H1 (cell line): ENCODE measurements around the gene EPHB3. TPM values are rescaled to one million over a fixed set of nuclear protein-coding genes. Genes with fewer than 3 reads are reported as not detected.

Source experiments
- CTCF ChIA-PET: fragments of 300-600 bp; sonication (Branson Sonifier 250); formaldehyde crosslinking; loops from one replicate; lab custom pipeline; 2021; ENCODE audit not compliant: partially characterized antibody; lab: Charles Lee
- POLR2A ChIA-PET: fragments of 300-600 bp; sonication (Branson Sonifier 250); formaldehyde crosslinking; loops from one replicate; lab custom pipeline; 2021; ENCODE audit warnings: inconsistent platforms; ENCODE audit not compliant: partially characterized antibody; lab: Charles Lee
- DNase-seq, 2 experiments: peaks; one replicate each; pipeline versions ENCODE4 v3.0.0 to v3.0.0-alpha.2; 2010 to 2022; ENCODE audit warnings: low spot score in 2 of 2, low read depth in 1 of 2, mixed read lengths in 1 of 2
- FAIRE-seq: peaks from 2 replicates; lab custom pipeline; 2011; peaks lifted over from hg19 to GRCh38; lab: Jason Lieb, UNC
- H2AFZ ChIP-seq: 2 replicates; pipeline ENCODE4 v1.8.1; 2012; ENCODE audit warnings: low read length, inconsistent platforms
- H2AK5ac ChIP-seq: 2 replicates; pipeline ENCODE4 v1.6.1; 2013; ENCODE audit warnings: low read depth, low read length
- H2BK120ac ChIP-seq: replicated peaks from 2 replicates; pipeline ENCODE3; 2013; ENCODE audit warnings: low read depth, low read length, inconsistent platforms
- H2BK12ac ChIP-seq: 2 replicates; pipeline ENCODE4 v1.6.1; 2013; ENCODE audit warnings: low read depth, low read length
- H2BK15ac ChIP-seq: 2 replicates; pipeline ENCODE4 v1.6.1; 2013; ENCODE audit warnings: low read length
- H2BK20ac ChIP-seq: 2 replicates; pipeline ENCODE4 v1.6.1; 2013; ENCODE audit warnings: low read length
- H2BK5ac ChIP-seq: 2 replicates; pipeline ENCODE4 v1.6.1; 2013; ENCODE audit warnings: low read depth, low read length
- H3K14ac ChIP-seq: 2 replicates; pipeline ENCODE4 v1.6.1; 2013; ENCODE audit warnings: inconsistent platforms; ENCODE audit not compliant: insufficient read length
- H3K18ac ChIP-seq: 2 replicates; pipeline ENCODE4 v1.6.1; 2013; ENCODE audit warnings: low read length; ENCODE audit errors: extremely low read depth
- H3K23ac ChIP-seq: 2 replicates; pipeline ENCODE4 v1.6.1; 2013; ENCODE audit warnings: inconsistent platforms; ENCODE audit not compliant: insufficient read length
- H3K23me2 ChIP-seq: 2 replicates; pipeline ENCODE4 v1.6.1; 2013; ENCODE audit warnings: low read depth, low read length
- H3K27ac ChIP-seq: 2 replicates; pipeline ENCODE4 v1.6.1; 2011; ENCODE audit warnings: low read depth, low read length, inconsistent platforms
- H3K27me3 ChIP-seq, 4 experiments: replicated peaks in 1 of 4; 1 replicate in 1 of 4; 2 replicates in 3 of 4; pipeline versions ENCODE4 v1.6.1 to v1.8.1; 2011 to 2013; ENCODE audit warnings: low read length in 3 of 4, mild to moderate bottlenecking in 3 of 4, inconsistent platforms in 2 of 4, mixed read lengths in 2 of 4, moderate library complexity in 1 of 4; ENCODE audit not compliant: control insufficient read depth in 3 of 4, insufficient read depth in 3 of 4; ENCODE audit errors: extremely low read depth in 1 of 4
- H3K36me3 ChIP-seq, 4 experiments: 2 replicates each; pipeline versions ENCODE4 v1.6.1 to v1.8.1; 2011 to 2013; ENCODE audit warnings: mild to moderate bottlenecking in 4 of 4, low read length in 3 of 4, moderate library complexity in 2 of 4, control low read depth in 1 of 4, inconsistent platforms in 1 of 4; ENCODE audit not compliant: insufficient read depth in 4 of 4, control insufficient read depth in 2 of 4
- H3K4ac ChIP-seq: replicated peaks from 2 replicates; pipeline ENCODE3; 2013; ENCODE audit warnings: low read length, low read depth, mixed read lengths, inconsistent platforms; ENCODE audit not compliant: insufficient read length
- H3K4me1 ChIP-seq, 4 experiments: replicated peaks in 1 of 4; 1 replicate in 1 of 4; 2 replicates in 3 of 4; pipeline versions ENCODE4 v1.6.1 to v1.8.1; 2011 to 2013; ENCODE audit warnings: low read length in 3 of 4, inconsistent platforms in 2 of 4, mixed read lengths in 1 of 4; ENCODE audit not compliant: insufficient read depth in 4 of 4, control insufficient read depth in 3 of 4
- H3K4me2 ChIP-seq, 2 experiments: 2 replicates each; pipeline versions ENCODE4 v1.6.1 to v1.8.1; 2011 to 2013; ENCODE audit warnings: low read depth in 2 of 2, low read length in 2 of 2, control low read depth in 1 of 2, inconsistent platforms in 1 of 2, mild to moderate bottlenecking in 1 of 2; ENCODE audit not compliant: insufficient read depth in 1 of 2
- H3K4me3 ChIP-seq, 4 experiments: fragments of 200-600, 300-600 bp in 1 of 4; sonication (generic), shearing (Covaris generic), sonication (Bioruptor Twin) in 1 of 4; 2 replicates each; pipeline versions ENCODE4 v1.5.1 to v1.8.1; 2011 to 2016; ENCODE audit warnings: low read length in 4 of 4, low read depth in 3 of 4, control low read depth in 2 of 4, inconsistent platforms in 2 of 4, mild to moderate bottlenecking in 2 of 4, mixed read lengths in 1 of 4, moderate library complexity in 1 of 4; ENCODE audit not compliant: insufficient read depth in 2 of 4; ENCODE audit errors: extremely low read depth in 1 of 4
- H3K56ac ChIP-seq: replicated peaks from 2 replicates; pipeline ENCODE3; 2013; ENCODE audit warnings: low read depth, mild to moderate bottlenecking, mixed read lengths, low read length, inconsistent platforms; ENCODE audit not compliant: insufficient read length
- H3K79me1 ChIP-seq: 2 replicates; pipeline ENCODE4 v1.6.1; 2013; ENCODE audit warnings: low read depth, low read length, control low read depth
- H3K79me2 ChIP-seq, 2 experiments: 2 replicates each; pipeline versions ENCODE4 v1.6.1 to v1.8.1; 2012 to 2013; ENCODE audit warnings: low read length in 2 of 2, mild to moderate bottlenecking in 2 of 2, inconsistent platforms in 1 of 2; ENCODE audit not compliant: insufficient read depth in 2 of 2, control insufficient read depth in 1 of 2
- H3K9ac ChIP-seq, 4 experiments: replicated peaks in 1 of 4; 1 replicate in 1 of 4; 2 replicates in 3 of 4; pipeline versions ENCODE4 v1.6.1 to v1.8.1; 2011 to 2013; ENCODE audit warnings: low read depth in 3 of 4, low read length in 3 of 4, control low read depth in 2 of 4, mild to moderate bottlenecking in 2 of 4, moderate library complexity in 2 of 4, inconsistent platforms in 1 of 4; ENCODE audit errors: extremely low read depth in 1 of 4
- H3K9me3 ChIP-seq, 2 experiments: 2 replicates each; pipeline versions ENCODE4 v1.6.1 to v1.8.1; 2012 to 2013; ENCODE audit warnings: mild to moderate bottlenecking in 2 of 2, moderate library complexity in 2 of 2, control low read depth in 1 of 2, inconsistent platforms in 1 of 2, low read depth in 1 of 2, low read length in 1 of 2, mixed read lengths in 1 of 2; ENCODE audit not compliant: insufficient read depth in 2 of 2
- H4K20me1 ChIP-seq, 2 experiments: replicated peaks in 1 of 2; 2 replicates each; pipeline versions ENCODE3 to v1.8.1; 2011 to 2013; ENCODE audit warnings: inconsistent platforms in 2 of 2, low read length in 2 of 2, mild to moderate bottlenecking in 1 of 2; ENCODE audit not compliant: insufficient read depth in 2 of 2, control insufficient read depth in 1 of 2
- H4K5ac ChIP-seq: 2 replicates; pipeline ENCODE4 v1.6.1; 2013; ENCODE audit warnings: low read length, low read depth, mixed read lengths, inconsistent platforms; ENCODE audit not compliant: insufficient read length
- H4K8ac ChIP-seq: 2 replicates; pipeline ENCODE4 v1.8.0; 2013; ENCODE audit warnings: mild to moderate bottlenecking, moderate library complexity, low read length, inconsistent platforms; ENCODE audit not compliant: insufficient read depth; ENCODE audit errors: extremely low read depth
- H4K91ac ChIP-seq: replicated peaks from 2 replicates; pipeline ENCODE3; 2013; ENCODE audit warnings: low read length, mixed read lengths, inconsistent platforms; ENCODE audit not compliant: insufficient read length
- CBX5 ChIP-seq: fragments of 300-800, 300-1000 bp; sonication (generic); IDR thresholded peaks from 2 replicates; pipeline ENCODE4 v1.7.1; 2016; ENCODE audit warnings: antibody characterized with exemption, low read length, low read depth
- CBX8 ChIP-seq: fragments of 300-800, 300-1000 bp; sonication (generic); IDR thresholded peaks from 2 replicates; pipeline ENCODE4 v1.7.1; 2016; ENCODE audit warnings: low read depth, low read length, borderline replicate concordance
- JUN ChIP-seq: IDR thresholded peaks from 2 replicates; pipeline ENCODE4 v1.6.1; 2011; ENCODE audit warnings: low read depth, mild to moderate bottlenecking, improper control_type of control experiment, low read length
- NANOG ChIP-seq: IDR thresholded peaks from 2 replicates; pipeline ENCODE4 v1.6.1; 2011; ENCODE audit warnings: low read length, low read depth, mild to moderate bottlenecking, inconsistent platforms; ENCODE audit not compliant: insufficient read depth, poor library complexity, severe bottlenecking
- POLR2AphosphoS5 ChIP-seq: IDR thresholded peaks from 2 replicates; pipeline ENCODE4 v1.6.1; 2011; ENCODE audit warnings: low read depth, low read length
- RBBP5 ChIP-seq: IDR thresholded peaks from 2 replicates; pipeline ENCODE4 v1.7.1; 2012; ENCODE audit warnings: low read depth, mild to moderate bottlenecking, inconsistent platforms, low read length, moderate library complexity, borderline replicate concordance
- SIRT6 ChIP-seq: IDR thresholded peaks from one replicate; pipeline ENCODE4 v1.7.1; 2012; ENCODE audit warnings: low read length, inconsistent platforms
- TEAD4 ChIP-seq: IDR thresholded peaks from 2 replicates; pipeline ENCODE4 v1.6.1; 2012; ENCODE audit warnings: low read depth, low read length, inconsistent platforms, mixed read lengths
- WGBS, 2 experiments: shearing (Covaris generic) in 1 of 2; methylation state at CpG; one replicate each; pipeline versions ENCODE4 v1.1.6 to v1.1.7; 2013 to 2015; ENCODE audit warnings: low lambda C conversion rate in 2 of 2, mixed read lengths in 2 of 2, inconsistent platforms in 1 of 2, low coverage in 1 of 2, missing lambda C conversion rate in 1 of 2; ENCODE audit not compliant: insufficient replicate concordance in 2 of 2, insufficient coverage in 1 of 2, insufficient read length in 1 of 2; ENCODE audit errors: extremely low coverage in 1 of 2, missing lambda C conversion rate in 1 of 2; 5-methylcytosine and 5-hydroxymethylcytosine counted together
- polyA plus RNA-seq, 7 experiments: library from polyadenylated mRNA; depleted of rRNA in 3 of 7; stranded (reverse) in 5 of 7; unstranded in 2 of 7; fragments of >200 nt in 5 of 7; fragments of 200-250 nt in 2 of 7; gene quantifications; 1 replicate in 5 of 7; 2 replicates in 1 of 7; 4 replicates in 1 of 7; pipeline versions ENCODE4 v1.2.1 to v1.2.3, GENCODE V29; 2011 to 2013; ENCODE audit warnings: missing spikeins in 2 of 7, mixed read lengths in 2 of 7
- total RNA-seq: library from RNA; stranded (reverse); fragmentation: NEBNext Ultra II Directional; extraction: Animal tissue kit (Norgen Biotek cat#: 25700); gene quantifications from 2 replicates; pipeline ENCODE4 v1.2.1, GENCODE V29; 2021
- TF ChIP-seq, protein P1 (sequence below): IDR thresholded peaks from 2 replicates; pipeline ENCODE4 v1.6.1; 2011; ENCODE audit warnings: low read length, improper control_type of control experiment

EPHB3 gene
- total and polyA plus RNA-seq, 2 of the 8 experiments (the other 6 are each of a cell fraction or from before 2014, with no cell fraction given), result 0.41 to 0.91 TPM

DNA sequence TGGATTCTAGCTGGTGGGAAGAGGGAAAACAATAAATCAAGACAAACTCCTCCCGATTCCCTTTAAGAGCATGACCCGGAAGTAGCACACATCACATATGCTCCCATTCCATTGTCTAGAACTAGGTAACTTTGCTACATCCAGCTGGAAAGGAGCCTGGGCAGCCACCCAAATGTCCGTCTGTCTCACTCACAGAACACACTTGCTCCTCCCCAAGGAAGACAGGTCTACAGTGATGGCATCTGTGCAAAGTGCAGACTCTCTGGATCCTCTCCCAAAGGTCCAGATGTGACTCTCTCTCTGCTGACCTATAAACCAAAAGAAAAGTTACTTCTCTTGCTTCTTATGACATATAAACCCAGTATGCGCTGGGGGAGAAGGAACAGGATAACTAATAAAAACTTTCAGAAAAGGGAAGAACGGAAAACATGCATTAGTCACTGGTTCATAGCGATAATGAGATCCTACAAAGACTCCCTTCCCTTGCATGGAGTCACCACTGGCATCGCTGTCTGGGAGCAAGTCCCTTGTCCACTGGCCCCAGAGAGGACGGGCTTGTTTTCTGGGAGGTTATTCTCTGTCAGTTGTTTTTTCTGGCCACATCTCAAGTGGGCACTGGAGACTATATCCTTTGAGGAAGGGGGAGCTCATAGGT is 29.8 kb upstream of the EPHB3 start:
- H3K9ac ChIP-seq, result no peak overlapping the region
- H3K4me1 ChIP-seq, result peaks cover 0 to 4% (median under 1%) of the 10 kb centered on the region in 4 experiments; a peak in 3 of 7 replicates
- no peak overlapping the region for H3K4me3 ChIP-seq
- ChIA-PET CTCF (interaction anchor here (0.6 to 8.6 kb wide), 13 partner anchors 9 to 1400 kb away, joined by 3 to 155 read pairs (median 5); no protein-coding TSS in a partner anchor), POLR2A (no interaction called here)
- H2BK15ac ChIP-seq, result no peak overlapping the region
- H3K4me2 ChIP-seq, result no peak overlapping the region
- H4K91ac ChIP-seq, result no peak overlapping the region
- H2AFZ ChIP-seq, result no peak overlapping the region
- no peaks in the 10 kb centered on the region for H3K9me3 ChIP-seq
- TF ChIP-seq JUN, result no peak
- TF ChIP-seq RBBP5, result no peak
- no peak for TF ChIP-seq POLR2AphosphoS5
- no peak for TF ChIP-seq TEAD4
- TF ChIP-seq, protein P1, sequence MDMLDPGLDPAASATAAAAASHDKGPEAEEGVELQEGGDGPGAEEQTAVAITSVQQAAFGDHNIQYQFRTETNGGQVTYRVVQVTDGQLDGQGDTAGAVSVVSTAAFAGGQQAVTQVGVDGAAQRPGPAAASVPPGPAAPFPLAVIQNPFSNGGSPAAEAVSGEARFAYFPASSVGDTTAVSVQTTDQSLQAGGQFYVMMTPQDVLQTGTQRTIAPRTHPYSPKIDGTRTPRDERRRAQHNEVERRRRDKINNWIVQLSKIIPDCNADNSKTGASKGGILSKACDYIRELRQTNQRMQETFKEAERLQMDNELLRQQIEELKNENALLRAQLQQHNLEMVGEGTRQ, result no peak
- no peak for TF ChIP-seq CBX8
- TF ChIP-seq SIRT6, result no peak
- no peak for TF ChIP-seq CBX5
- TF ChIP-seq NANOG, result no peak
- H3K27me3 ChIP-seq, result no peaks in the 10 kb centered on the region
- H3K79me1 ChIP-seq, result no peaks in the 10 kb centered on the region
- H2BK120ac ChIP-seq, result no peak overlapping the region
- no peaks in the 10 kb centered on the region for H3K79me2 ChIP-seq
- no peaks in the 10 kb centered on the region for H4K20me1 ChIP-seq
- no peaks in the 10 kb centered on the region for H3K23me2 ChIP-seq
- no peak overlapping the region for H3K56ac ChIP-seq
- no peak overlapping the region for H2BK12ac ChIP-seq
- H2AK5ac ChIP-seq, result no peak overlapping the region
- no peak overlapping the region for H3K18ac ChIP-seq
- no peak overlapping the region for H3K14ac ChIP-seq
- WGBS, 2 experiments, result 74% methylated on average over 8 of the region's 8 CpGs; no CpG with 5 or more reads in 1 of the 2 experiments
- no peak for DNase-seq
- H2BK20ac ChIP-seq, result no peak overlapping the region
- no peak overlapping the region for H4K5ac ChIP-seq
- H2BK5ac ChIP-seq, result no peak overlapping the region
- H4K8ac ChIP-seq, result no peak overlapping the region
- H3K4ac ChIP-seq, result no peak overlapping the region
- H3K23ac ChIP-seq, result no peak overlapping the region
- FAIRE-seq, result no peak
- no peaks in the 10 kb centered on the region for H3K36me3 ChIP-seq
- no peak overlapping the region for H3K27ac ChIP-seq
